Measurements from ENCODE around the gene ARHGEF16.

GRCh38 chr1:3475839-3476573, 21.5 kb downstream of the ARHGEF16 start:
- TF ChIP-seq, protein P1, sequence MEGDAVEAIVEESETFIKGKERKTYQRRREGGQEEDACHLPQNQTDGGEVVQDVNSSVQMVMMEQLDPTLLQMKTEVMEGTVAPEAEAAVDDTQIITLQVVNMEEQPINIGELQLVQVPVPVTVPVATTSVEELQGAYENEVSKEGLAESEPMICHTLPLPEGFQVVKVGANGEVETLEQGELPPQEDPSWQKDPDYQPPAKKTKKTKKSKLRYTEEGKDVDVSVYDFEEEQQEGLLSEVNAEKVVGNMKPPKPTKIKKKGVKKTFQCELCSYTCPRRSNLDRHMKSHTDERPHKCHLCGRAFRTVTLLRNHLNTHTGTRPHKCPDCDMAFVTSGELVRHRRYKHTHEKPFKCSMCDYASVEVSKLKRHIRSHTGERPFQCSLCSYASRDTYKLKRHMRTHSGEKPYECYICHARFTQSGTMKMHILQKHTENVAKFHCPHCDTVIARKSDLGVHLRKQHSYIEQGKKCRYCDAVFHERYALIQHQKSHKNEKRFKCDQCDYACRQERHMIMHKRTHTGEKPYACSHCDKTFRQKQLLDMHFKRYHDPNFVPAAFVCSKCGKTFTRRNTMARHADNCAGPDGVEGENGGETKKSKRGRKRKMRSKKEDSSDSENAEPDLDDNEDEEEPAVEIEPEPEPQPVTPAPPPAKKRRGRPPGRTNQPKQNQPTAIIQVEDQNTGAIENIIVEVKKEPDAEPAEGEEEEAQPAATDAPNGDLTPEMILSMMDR (conservative IDR thresholded peaks at IDR 0.05 in 1 of 2, IDR thresholded peaks at IDR 0.05 in 1 of 2; ENCODE audit: extremely low read depth in 1 of 2, insufficient read depth in 1 of 2, low read depth in 1 of 2, low read length in 2 of 2), result no peak
- no peak for TF ChIP-seq EZH2 (IDR thresholded peaks at IDR 0.05; ENCODE audit: borderline replicate concordance, low read length)
